ENCODE data around the gene SPRED3. TPM values are rescaled to one million over a fixed set of nuclear protein-coding genes. Genes with fewer than 3 reads are reported as not detected.

Gene SPRED3
- total and polyA plus RNA-seq, 9 of the 15 experiments (the other 6 are each of a cell fraction or from before 2014, with no cell fraction given): 0.05 to 1.3 (median 0.36) TPM

DNA sequence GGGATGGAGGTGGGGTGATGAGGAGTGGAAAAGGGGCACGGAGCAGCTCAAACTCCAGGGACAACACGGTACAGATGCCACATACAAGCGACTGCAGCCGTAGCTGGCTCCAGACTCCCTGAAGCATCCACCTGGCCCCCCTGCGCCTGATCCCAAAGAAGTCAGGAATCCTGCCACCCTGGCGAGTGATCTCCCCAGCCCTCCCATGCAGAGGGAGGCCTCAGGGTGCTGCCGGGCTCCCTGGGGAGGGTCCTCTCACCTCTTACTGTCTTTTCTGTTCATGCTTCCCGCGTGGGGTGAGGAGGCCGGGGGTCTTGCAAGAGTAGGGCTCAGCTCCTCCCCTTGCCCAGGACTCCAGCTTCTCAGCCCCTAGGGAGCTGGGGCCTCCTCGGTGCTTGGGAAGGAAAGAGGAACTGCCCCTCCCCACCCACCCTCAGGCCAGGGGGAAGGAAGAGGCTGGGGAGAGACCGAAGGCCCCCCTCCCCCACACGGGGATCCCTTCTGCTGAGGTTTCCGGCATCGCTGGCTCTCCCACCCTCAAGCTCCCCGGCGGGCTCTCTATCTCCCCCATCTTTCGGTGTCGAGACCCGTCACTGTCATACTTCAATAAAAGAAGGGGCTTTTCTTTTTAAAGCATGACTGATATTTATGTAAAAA, 37.4 kb downstream of the SPRED3 start, which contains the start of gene RASGRP4:
Gene RASGRP4 (minus strand): TSS at position 410 of the 657 bp plus-strand sequence. CDS start 128 bp downstream, at position 282.
- ATAC-seq: peak; percentile 88
- no peak for TF ChIP-seq CHCHD3 (CRISPR knock-in tag; IDR thresholded peaks at IDR 0.05)
- TF ChIP-seq HNRNPUL1 (IDR thresholded peaks at IDR 0.05; ENCODE audit: low read length): no peak
- TF ChIP-seq XRCC3 (IDR thresholded peaks at IDR 0.05): no peak
- TF ChIP-seq TCF7 (IDR thresholded peaks at IDR 0.05; ENCODE audit: borderline replicate concordance): no peak
- TF ChIP-seq CBFA2T2 (conservative IDR thresholded peaks at IDR 0.05): no peak
- TF ChIP-seq RB1 (IDR thresholded peaks at IDR 0.05; ENCODE audit: low read depth): no peak
- TF ChIP-seq, protein P1, sequence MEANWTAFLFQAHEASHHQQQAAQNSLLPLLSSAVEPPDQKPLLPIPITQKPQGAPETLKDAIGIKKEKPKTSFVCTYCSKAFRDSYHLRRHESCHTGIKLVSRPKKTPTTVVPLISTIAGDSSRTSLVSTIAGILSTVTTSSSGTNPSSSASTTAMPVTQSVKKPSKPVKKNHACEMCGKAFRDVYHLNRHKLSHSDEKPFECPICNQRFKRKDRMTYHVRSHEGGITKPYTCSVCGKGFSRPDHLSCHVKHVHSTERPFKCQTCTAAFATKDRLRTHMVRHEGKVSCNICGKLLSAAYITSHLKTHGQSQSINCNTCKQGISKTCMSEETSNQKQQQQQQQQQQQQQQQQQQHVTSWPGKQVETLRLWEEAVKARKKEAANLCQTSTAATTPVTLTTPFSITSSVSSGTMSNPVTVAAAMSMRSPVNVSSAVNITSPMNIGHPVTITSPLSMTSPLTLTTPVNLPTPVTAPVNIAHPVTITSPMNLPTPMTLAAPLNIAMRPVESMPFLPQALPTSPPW (CRISPR knock-in tag; IDR thresholded peaks at IDR 0.05): peak; percentile 90
- TF ChIP-seq JUN (IDR thresholded peaks at IDR 0.05; ENCODE audit: borderline replicate concordance, low read depth, low read length): no peak
- TF ChIP-seq JUN (CRISPR knock-in tag; IDR thresholded peaks at IDR 0.05; ENCODE audit: borderline replicate concordance): no peak
- TF ChIP-seq, protein P2, sequence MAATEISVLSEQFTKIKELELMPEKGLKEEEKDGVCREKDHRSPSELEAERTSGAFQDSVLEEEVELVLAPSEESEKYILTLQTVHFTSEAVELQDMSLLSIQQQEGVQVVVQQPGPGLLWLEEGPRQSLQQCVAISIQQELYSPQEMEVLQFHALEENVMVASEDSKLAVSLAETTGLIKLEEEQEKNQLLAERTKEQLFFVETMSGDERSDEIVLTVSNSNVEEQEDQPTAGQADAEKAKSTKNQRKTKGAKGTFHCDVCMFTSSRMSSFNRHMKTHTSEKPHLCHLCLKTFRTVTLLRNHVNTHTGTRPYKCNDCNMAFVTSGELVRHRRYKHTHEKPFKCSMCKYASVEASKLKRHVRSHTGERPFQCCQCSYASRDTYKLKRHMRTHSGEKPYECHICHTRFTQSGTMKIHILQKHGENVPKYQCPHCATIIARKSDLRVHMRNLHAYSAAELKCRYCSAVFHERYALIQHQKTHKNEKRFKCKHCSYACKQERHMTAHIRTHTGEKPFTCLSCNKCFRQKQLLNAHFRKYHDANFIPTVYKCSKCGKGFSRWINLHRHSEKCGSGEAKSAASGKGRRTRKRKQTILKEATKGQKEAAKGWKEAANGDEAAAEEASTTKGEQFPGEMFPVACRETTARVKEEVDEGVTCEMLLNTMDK (IDR thresholded peaks at IDR 0.05; ENCODE audit: borderline replicate concordance, insufficient read depth, low read depth, low read length, poor library complexity, severe bottlenecking): no peak
- TF ChIP-seq ZNF589 (CRISPR knock-in tag; IDR thresholded peaks at IDR 0.05; ENCODE audit: low read depth): no peak
- TF ChIP-seq HOXB6 (CRISPR knock-in tag; IDR thresholded peaks at IDR 0.05; ENCODE audit: borderline replicate concordance): no peak
- TF ChIP-seq, protein P3, sequence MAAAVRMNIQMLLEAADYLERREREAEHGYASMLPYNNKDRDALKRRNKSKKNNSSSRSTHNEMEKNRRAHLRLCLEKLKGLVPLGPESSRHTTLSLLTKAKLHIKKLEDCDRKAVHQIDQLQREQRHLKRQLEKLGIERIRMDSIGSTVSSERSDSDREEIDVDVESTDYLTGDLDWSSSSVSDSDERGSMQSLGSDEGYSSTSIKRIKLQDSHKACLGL (CRISPR knock-in tag; IDR thresholded peaks at IDR 0.05; ENCODE audit: borderline replicate concordance, poor library complexity, severe bottlenecking): no peak
- TF ChIP-seq HMGN3 (IDR thresholded peaks at IDR 0.05; ENCODE audit: borderline replicate concordance, extremely low read depth, insufficient read length, low read depth, low read length): no peak
- TF ChIP-seq, protein P4, sequence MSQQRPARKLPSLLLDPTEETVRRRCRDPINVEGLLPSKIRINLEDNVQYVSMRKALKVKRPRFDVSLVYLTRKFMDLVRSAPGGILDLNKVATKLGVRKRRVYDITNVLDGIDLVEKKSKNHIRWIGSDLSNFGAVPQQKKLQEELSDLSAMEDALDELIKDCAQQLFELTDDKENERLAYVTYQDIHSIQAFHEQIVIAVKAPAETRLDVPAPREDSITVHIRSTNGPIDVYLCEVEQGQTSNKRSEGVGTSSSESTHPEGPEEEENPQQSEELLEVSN (IDR thresholded peaks at IDR 0.05; ENCODE audit: borderline replicate concordance in 1 of 2, extremely low read depth in 1 of 2, insufficient read depth in 1 of 2, insufficient read length in 1 of 2, low read depth in 1 of 2, low read length in 1 of 2, poor library complexity in 1 of 2, severe bottlenecking in 1 of 2): peak in 1 of 2 experiments; percentile 16
- no peak for TF ChIP-seq KLF13 (tag; IDR thresholded peaks at IDR 0.05; ENCODE audit: borderline replicate concordance, low read depth)

More for the DNA sequence above, 37.4 kb downstream of the SPRED3 start, which contains the start of gene RASGRP4:
- 14% methylated on average over 16 of the region's 20 CpGs for WGBS (ENCODE audit: insufficient coverage, low coverage, missing lambda C conversion rate)
- Histone ChIP-seq H3K4me1 (replicated peaks in 1 of 2; ENCODE audit: control insufficient read depth in 2 of 2, insufficient read depth in 2 of 2, low read length in 2 of 2) (peaks cover 17 to 21% of the 10 kb centered on the region in 2 experiments; a peak in 4 of 5 replicates), H2AFZ (ENCODE audit: low read depth, low read length) (peak within 1 kb of the TSS; percentile 99), H3K9me3 (replicated peaks; ENCODE audit: control insufficient read depth, insufficient read depth, low read depth, low read length) (no peaks in the 10 kb centered on the region), H3K9ac (ENCODE audit: insufficient read depth in 1 of 2, low read depth in 2 of 2, low read length in 2 of 2) (peak within 1 kb of the TSS; percentile 66 to 88), H3K36me3 (ENCODE audit: control insufficient read depth, insufficient read depth, low read length) (no peaks in the 10 kb centered on the region), H3K4me3 (peak within 1 kb of the TSS; percentile 36), H3K27ac (ENCODE audit: extremely low read depth, low read depth, low read length) (peak within 1 kb of the TSS; percentile 79), H4K20me1 (replicated peaks; ENCODE audit: control insufficient read depth, insufficient read depth, low read length) (no peaks in the 10 kb centered on the region), H3K9me1 (ENCODE audit: control insufficient read depth, insufficient read depth, low read length) (no peaks in the 10 kb centered on the region), H3K4me2 (ENCODE audit: insufficient read depth, low read length) (peak within 1 kb of the TSS; percentile 80), H3K27me3 (ENCODE audit: control insufficient read depth in 2 of 2, insufficient read depth in 2 of 2, low read length in 2 of 2) (no peaks in the 10 kb centered on the region), H3K79me2 (ENCODE audit: control insufficient read depth, insufficient read depth, low read length) (peaks cover 4% of the 10 kb centered on the region; the same call in 1 of the 3 replicates)
- ChIA-PET CTCF (ENCODE audit: low intra/inter-chr PET ratio) (no interaction called here), POLR2A (interaction anchor here (0.6 to 1.3 kb wide), 3 partner anchors 11 to 207 kb away, joined by 3 to 4 read pairs (median 3); no protein-coding TSS in a partner anchor)
- in situ Hi-C loops (cut with MboI) (no loop called here), intact Hi-C loops (cut with micrococcal nuclease) (no loop called here)
- FAIRE-seq: no peak
- peak; percentile 76 to 84 (median 79) for DNase-seq (ENCODE audit: extremely low read depth in 1 of 4, low spot score in 3 of 4)
- TSS peak; percentile 83 for BruUV-seq (replicated peaks)
